Activated CD4-positive, alpha-beta memory T cell treated with anti-CD3 and anti-CD28 coated beads, Interleukin-2, amount 10 ng/mL, durations not matched to agents 7 days and 5 days (primary cell): ENCODE results near the gene SLC5A7. TPM values are rescaled to one million over a fixed set of nuclear protein-coding genes. Genes with fewer than 3 reads are reported as not detected.

Experiments used
- CTCF ChIA-PET: fragments of 350-600 bp; sonication (Branson Sonifier 250); formaldehyde crosslinking; loops from one replicate; lab custom pipeline; 2021; ENCODE audit warnings: antibody characterized with exemption, inconsistent platforms; lab: Charles Lee
- POLR2A ChIA-PET: fragments of 350-600 bp; sonication (Branson Sonifier 250); formaldehyde crosslinking; loops from one replicate; lab custom pipeline; 2021; ENCODE audit warnings: antibody characterized with exemption; lab: Charles Lee
- DNase-seq: peaks from one replicate; pipeline ENCODE4 v3.0.0-alpha.2; 2020
- H3K27ac Mint-ChIP-seq: one replicate; pipeline ENCODE4 v1.8.0; 2021; ENCODE audit warnings: mild to moderate bottlenecking, mixed read lengths
- H3K27me3 Mint-ChIP-seq: one replicate; pipeline ENCODE4 v1.8.0; 2021; ENCODE audit warnings: mixed read lengths
- H3K36me3 Mint-ChIP-seq: one replicate; pipeline ENCODE4 v1.8.0; 2021; ENCODE audit warnings: low read depth, mixed read lengths
- H3K4me1 Mint-ChIP-seq: one replicate; pipeline ENCODE4 v1.8.0; 2021; ENCODE audit warnings: mixed read lengths
- H3K4me3 Mint-ChIP-seq: one replicate; pipeline ENCODE4 v1.8.0; 2021; ENCODE audit warnings: mild to moderate bottlenecking, mixed read lengths
- H3K9me3 Mint-ChIP-seq: one replicate; pipeline ENCODE4 v1.8.0; 2021; ENCODE audit warnings: mixed read lengths
- total RNA-seq, 2 experiments: library from RNA; stranded (reverse); gene quantifications; one replicate each; pipeline ENCODE4 v1.2.3, GENCODE V29; 2021

SLC5A7 gene
- total RNA-seq, 2 experiments from 2014 or later = not detected

- H3K4me1 Mint-ChIP-seq = no peaks in the 10 kb centered on the region
- no peak for DNase-seq
- no peak overlapping the region for H3K27ac Mint-ChIP-seq
- ChIA-PET CTCF (no interaction called here), POLR2A (no interaction called here)
- H3K36me3 Mint-ChIP-seq = no peaks in the 10 kb centered on the region
- no peak overlapping the region for H3K4me3 Mint-ChIP-seq
- H3K9me3 Mint-ChIP-seq = peaks cover 2% of the 10 kb centered on the region
- H3K27me3 Mint-ChIP-seq = no peaks in the 10 kb centered on the region
Measured at GRCh38 chr2:108026092-108026794, 39.9 kb downstream of the SLC5A7 start.

- no peaks in the 10 kb centered on the region for H3K4me1 Mint-ChIP-seq
- ChIA-PET CTCF (no interaction called here), POLR2A (no interaction called here)
- H3K36me3 Mint-ChIP-seq = no peaks in the 10 kb centered on the region
- DNase-seq = no peak
- peaks cover 2% of the 10 kb centered on the region for H3K9me3 Mint-ChIP-seq
- no peak overlapping the region for H3K27ac Mint-ChIP-seq
- H3K27me3 Mint-ChIP-seq = no peaks in the 10 kb centered on the region
- no peak overlapping the region for H3K4me3 Mint-ChIP-seq
Measured at GRCh38 chr2:108029496-108029895, 43.2 kb downstream of the SLC5A7 start.

- no peaks in the 10 kb centered on the region for H3K36me3 Mint-ChIP-seq
- H3K27ac Mint-ChIP-seq = no peak overlapping the region
- no peaks in the 10 kb centered on the region for H3K4me1 Mint-ChIP-seq
- H3K9me3 Mint-ChIP-seq = peaks cover 2% of the 10 kb centered on the region
- H3K4me3 Mint-ChIP-seq = no peak overlapping the region
- DNase-seq = no peak
- CTCF ChIA-PET = no interaction called here
- no peaks in the 10 kb centered on the region for H3K27me3 Mint-ChIP-seq
- POLR2A ChIA-PET = no interaction called here
Measured at GRCh38 chr2:108029912-108030311, 43.6 kb downstream of the SLC5A7 start.

GRCh38 chr2:108031471-108031941 lies 45.2 kb downstream of the SLC5A7 start:
- H3K9me3 Mint-ChIP-seq = peaks cover 2% of the 10 kb centered on the region
- ChIA-PET POLR2A (no interaction called here), CTCF (no interaction called here)
- H3K4me1 Mint-ChIP-seq = no peaks in the 10 kb centered on the region
- DNase-seq = no peak
- H3K27ac Mint-ChIP-seq = no peak overlapping the region
- H3K4me3 Mint-ChIP-seq = no peak overlapping the region
- H3K36me3 Mint-ChIP-seq = no peaks in the 10 kb centered on the region
- H3K27me3 Mint-ChIP-seq = no peaks in the 10 kb centered on the region

GRCh38 chr2:108034843-108035242 lies 48.5 kb downstream of the SLC5A7 start:
- H3K4me3 Mint-ChIP-seq = no peak overlapping the region
- H3K9me3 Mint-ChIP-seq = peaks cover 2% of the 10 kb centered on the region
- H3K27me3 Mint-ChIP-seq = no peaks in the 10 kb centered on the region
- POLR2A ChIA-PET = no interaction called here
- no peaks in the 10 kb centered on the region for H3K36me3 Mint-ChIP-seq
- no peak overlapping the region for H3K27ac Mint-ChIP-seq
- DNase-seq = no peak
- CTCF ChIA-PET = no interaction called here
- no peaks in the 10 kb centered on the region for H3K4me1 Mint-ChIP-seq

GRCh38 chr2:108048752-108049151 lies 62.4 kb downstream of the SLC5A7 start:
- Mint-ChIP-seq H3K4me1 (no peaks in the 10 kb centered on the region), H3K27ac (no peak overlapping the region), H3K9me3 (peaks cover 2% of the 10 kb centered on the region), H3K4me3 (no peak overlapping the region), H3K27me3 (no peaks in the 10 kb centered on the region), H3K36me3 (no peaks in the 10 kb centered on the region)
- DNase-seq = no peak
- ChIA-PET POLR2A (no interaction called here), CTCF (no interaction called here)

- Mint-ChIP-seq H3K4me1 (no peaks in the 10 kb centered on the region), H3K4me3 (no peak overlapping the region), H3K36me3 (no peaks in the 10 kb centered on the region), H3K9me3 (no peaks in the 10 kb centered on the region), H3K27me3 (no peaks in the 10 kb centered on the region), H3K27ac (no peak overlapping the region)
- CTCF ChIA-PET = no interaction called here
- no peak for DNase-seq
- POLR2A ChIA-PET = no interaction called here
Measured at GRCh38 chr2:108058576-108059137, 72.3 kb downstream of the SLC5A7 start.

GRCh38 chr2:108061439-108062042 lies 75.2 kb downstream of the SLC5A7 start:
- Mint-ChIP-seq H3K4me1 (no peaks in the 10 kb centered on the region), H3K4me3 (no peak overlapping the region), H3K27ac (no peak overlapping the region), H3K9me3 (no peaks in the 10 kb centered on the region), H3K27me3 (no peaks in the 10 kb centered on the region), H3K36me3 (no peaks in the 10 kb centered on the region)
- POLR2A ChIA-PET = no interaction called here
- CTCF ChIA-PET = no interaction called here
- no peak for DNase-seq

Other genes starting within 250 kb of the SLC5A7 start
- gene RGPD4, start 159.6 kb upstream of the SLC5A7 start, total RNA-seq = under 1 TPM in 1 of 2 experiments, not detected in 1; 0.10 TPM